Mesodermal cell (in vitro differentiated cells): ENCODE measurements around the gene AOC2.

Source experiments
- H3K27ac ChIP-seq: 2 replicates; pipeline ENCODE4 v1.7.0; 2013; ENCODE audit warnings: mild to moderate bottlenecking, low read depth, low read length, moderate library complexity; ENCODE audit not compliant: severe bottlenecking
- H3K36me3 ChIP-seq: 2 replicates; pipeline ENCODE4 v1.7.1; 2013; ENCODE audit warnings: mild to moderate bottlenecking, low read length, moderate library complexity; ENCODE audit not compliant: control insufficient read depth, insufficient read depth
- H3K4me1 ChIP-seq: one replicate; pipeline ENCODE4 v1.7.1; 2013; ENCODE audit warnings: mild to moderate bottlenecking, low read length; ENCODE audit not compliant: insufficient read depth, control insufficient read depth, poor library complexity, severe bottlenecking
- H3K4me3 ChIP-seq: 2 replicates; pipeline ENCODE4 v1.7.0; 2013; ENCODE audit warnings: low read length, control low read depth, mild to moderate bottlenecking; ENCODE audit not compliant: insufficient read depth, poor library complexity, severe bottlenecking; ENCODE audit errors: extremely low read depth
- H3K9me3 ChIP-seq: 2 replicates; pipeline ENCODE4 v1.7.1; 2013; ENCODE audit warnings: mild to moderate bottlenecking, low read length, moderate library complexity; ENCODE audit not compliant: control insufficient read depth
- whole genome bisulfite sequencing, 2 experiments: methylation state at CpG; one replicate each; pipeline ENCODE4 v1.1.5; 2013; ENCODE audit warnings: missing lambda C conversion rate in 2 of 2; ENCODE audit not compliant: insufficient coverage in 2 of 2; 5-methylcytosine and 5-hydroxymethylcytosine counted together

The AOC2 gene

DNA sequence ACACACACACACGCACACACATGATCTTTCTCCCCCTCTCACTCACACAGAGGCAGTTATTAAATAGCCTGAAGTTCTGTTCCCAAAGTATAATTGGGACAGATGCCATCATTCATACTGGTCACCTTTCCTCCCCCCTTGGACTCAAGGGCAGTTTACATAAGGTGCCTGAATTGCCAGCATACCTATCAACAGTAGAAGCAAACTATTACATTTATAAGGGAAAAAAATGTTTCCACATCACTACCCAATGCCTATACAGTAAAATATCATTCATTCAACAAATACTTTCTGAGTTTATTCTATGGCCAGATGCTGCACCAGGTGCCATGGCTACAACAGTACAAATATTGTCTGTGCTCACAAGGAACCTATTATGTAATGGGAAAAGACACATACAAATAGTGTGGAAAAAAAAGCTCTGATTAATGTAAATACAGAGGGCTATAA is 39.4 kb upstream of the AOC2 start:
- no peaks in the 10 kb centered on the region for H3K9me3 ChIP-seq
- 100% methylated on average over 1 of the region's 1 CpG; no CpG with 5 or more reads in 1 of the 2 experiments for WGBS, 2 experiments

DNA sequence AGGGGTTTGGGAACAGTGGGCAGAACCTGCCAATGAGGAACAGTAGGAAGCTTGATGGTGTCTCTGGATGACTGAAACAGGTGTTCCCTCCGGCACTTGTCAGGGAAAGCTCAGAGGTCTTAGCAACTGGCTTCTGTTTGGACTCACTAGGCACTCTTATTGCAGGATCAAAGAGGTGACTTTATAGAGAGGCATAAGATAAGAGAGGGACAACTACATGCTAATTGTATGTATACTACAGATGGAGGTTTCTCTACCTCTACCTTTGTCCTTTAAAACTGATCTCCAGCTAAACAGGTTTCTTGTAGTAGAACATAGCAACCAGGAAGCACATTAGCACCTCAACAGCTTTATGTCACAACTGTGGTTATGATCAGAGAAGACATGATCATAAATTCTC is 38.1 kb upstream of the AOC2 start:
- no peak overlapping the region for H3K27ac ChIP-seq
- H3K36me3 ChIP-seq, result peaks cover 15% of the 10 kb centered on the region
- no peaks in the 10 kb centered on the region for H3K4me1 ChIP-seq
- no peak overlapping the region for H3K4me3 ChIP-seq
- 100% methylated on average over 1 of the region's 1 CpG for WGBS, 2 experiments
- H3K9me3 ChIP-seq, result no peaks in the 10 kb centered on the region

More for the DNA sequence above, 39.4 kb upstream of the AOC2 start:
- Histone ChIP-seq H3K36me3 (peaks cover 7% of the 10 kb centered on the region), H3K27ac (no peak overlapping the region), H3K4me3 (no peak overlapping the region), H3K4me1 (no peaks in the 10 kb centered on the region)

DNA sequence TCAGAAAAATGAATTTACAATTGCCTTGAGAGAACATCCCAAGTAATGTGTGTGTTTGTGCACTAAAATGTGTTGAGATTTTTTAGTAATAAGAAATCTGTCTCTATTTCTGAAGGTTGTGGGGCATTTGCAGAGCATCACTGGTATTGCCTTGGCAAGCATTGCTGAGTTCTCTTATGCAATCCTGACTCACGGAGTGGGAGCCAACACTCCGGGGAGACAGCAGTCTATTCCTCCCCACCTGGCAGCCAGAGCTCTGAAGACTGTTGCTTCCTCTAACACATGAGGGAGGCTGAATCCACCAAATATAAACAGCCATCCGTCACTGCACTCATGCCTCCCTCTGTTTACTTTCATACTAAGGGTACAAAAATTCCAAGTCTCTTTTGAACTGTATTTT is 35.1 kb upstream of the AOC2 start:
- 83 to 100% methylated on average over 2 of the region's 3 CpGs for WGBS, 2 experiments

DNA sequence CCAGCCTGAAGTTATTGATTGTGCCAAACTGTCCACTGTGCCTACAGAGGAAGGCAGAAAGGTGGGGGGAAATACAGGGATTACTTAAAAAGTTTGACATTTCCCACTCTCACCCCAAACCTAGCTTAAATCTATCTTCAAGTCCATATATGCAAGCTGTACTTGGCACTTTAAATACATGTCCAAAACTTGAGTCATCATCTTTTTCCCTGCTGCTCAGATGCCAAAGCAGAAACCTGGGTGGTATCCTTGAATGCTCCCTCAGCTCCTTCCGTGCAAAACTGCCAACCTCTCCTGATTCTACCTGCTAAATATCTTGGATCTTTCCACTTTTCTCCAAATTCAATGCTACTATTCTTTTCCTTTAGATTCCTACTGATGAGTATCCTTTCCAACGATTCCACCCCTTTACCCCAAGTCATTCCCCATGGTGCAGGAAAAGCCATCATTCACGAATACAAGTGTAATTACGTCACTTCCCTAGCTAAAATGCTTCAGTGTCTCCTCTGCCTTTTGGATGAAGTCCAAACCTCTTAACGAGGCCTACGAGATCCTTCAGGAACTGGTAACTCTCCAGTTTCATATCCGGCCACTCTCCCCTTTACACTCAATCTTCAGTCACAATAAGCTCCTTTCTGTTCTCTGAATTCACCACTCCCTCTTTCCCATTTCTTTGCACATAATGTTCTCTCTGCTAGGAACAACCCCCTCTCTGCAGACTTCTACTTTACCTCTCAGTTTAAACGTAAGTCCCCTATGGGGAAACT is 29.6 kb upstream of the AOC2 start:
- peaks cover 3% of the 10 kb centered on the region for H3K4me1 ChIP-seq
- H3K27ac ChIP-seq, result no peak overlapping the region
- 94 to 97% methylated on average over 8 of the region's 8 CpGs for whole genome bisulfite sequencing, 2 experiments
- no peak overlapping the region for H3K4me3 ChIP-seq
- no peaks in the 10 kb centered on the region for H3K9me3 ChIP-seq
- peaks cover 81% of the 10 kb centered on the region for H3K36me3 ChIP-seq

More for the DNA sequence above, 35.1 kb upstream of the AOC2 start:
- Histone ChIP-seq H3K4me1 (no peaks in the 10 kb centered on the region), H3K9me3 (no peaks in the 10 kb centered on the region), H3K4me3 (no peak overlapping the region), H3K36me3 (peaks cover 33% of the 10 kb centered on the region), H3K27ac (no peak overlapping the region)

DNA sequence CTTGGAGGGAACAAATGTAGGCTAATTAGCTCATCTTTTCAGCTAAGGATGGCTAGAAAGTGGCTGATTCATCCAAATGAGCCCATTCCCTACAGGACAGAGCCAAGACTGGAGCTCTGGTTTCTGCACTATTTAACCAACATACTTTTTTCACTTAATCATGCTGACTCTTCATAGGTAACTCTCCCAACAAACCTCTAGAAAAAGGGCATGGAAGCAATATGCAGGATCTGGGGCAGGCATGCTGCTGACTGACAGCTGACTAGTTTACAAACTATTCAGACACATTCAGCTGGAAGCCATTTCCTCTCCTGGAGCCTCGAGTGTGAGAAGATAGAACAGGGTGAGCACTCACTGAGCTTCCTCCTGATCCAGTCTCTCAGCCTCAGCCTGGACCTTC is 26.5 kb upstream of the AOC2 start:
- Histone ChIP-seq H3K27ac (no peak overlapping the region), H3K4me1 (peaks cover 7% of the 10 kb centered on the region), H3K9me3 (no peaks in the 10 kb centered on the region), H3K36me3 (peaks cover 94% of the 10 kb centered on the region), H3K4me3 (no peak overlapping the region)
- 88% methylated on average over 1 of the region's 1 CpG for WGBS, 2 experiments

DNA sequence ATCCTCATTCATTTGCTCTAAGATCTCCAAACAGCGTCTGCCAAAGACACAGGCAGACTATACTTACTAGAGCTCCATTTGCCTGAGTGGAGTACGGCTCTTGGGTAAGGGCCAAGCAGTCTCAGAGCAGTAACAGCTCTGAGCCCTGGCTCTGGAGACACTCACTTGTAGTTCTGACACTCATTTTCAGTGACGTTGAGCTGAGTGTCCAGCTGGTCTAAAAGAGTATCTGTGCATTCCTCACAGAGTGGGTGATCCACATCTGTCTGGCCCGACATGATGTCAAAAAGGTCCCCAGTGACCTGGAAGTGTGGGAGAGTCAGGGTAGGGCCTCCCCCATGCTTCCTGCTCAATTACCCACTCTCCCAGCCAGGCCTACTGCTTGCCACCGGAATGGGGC is 26.0 kb upstream of the AOC2 start:
- no peaks in the 10 kb centered on the region for H3K9me3 ChIP-seq
- peaks cover 10% of the 10 kb centered on the region for H3K4me1 ChIP-seq
- peaks cover 92% of the 10 kb centered on the region for H3K36me3 ChIP-seq
- 90 to 96% methylated on average over 5 of the region's 5 CpGs for WGBS, 2 experiments
- H3K27ac ChIP-seq, result no peak overlapping the region
- no peak overlapping the region for H3K4me3 ChIP-seq

DNA sequence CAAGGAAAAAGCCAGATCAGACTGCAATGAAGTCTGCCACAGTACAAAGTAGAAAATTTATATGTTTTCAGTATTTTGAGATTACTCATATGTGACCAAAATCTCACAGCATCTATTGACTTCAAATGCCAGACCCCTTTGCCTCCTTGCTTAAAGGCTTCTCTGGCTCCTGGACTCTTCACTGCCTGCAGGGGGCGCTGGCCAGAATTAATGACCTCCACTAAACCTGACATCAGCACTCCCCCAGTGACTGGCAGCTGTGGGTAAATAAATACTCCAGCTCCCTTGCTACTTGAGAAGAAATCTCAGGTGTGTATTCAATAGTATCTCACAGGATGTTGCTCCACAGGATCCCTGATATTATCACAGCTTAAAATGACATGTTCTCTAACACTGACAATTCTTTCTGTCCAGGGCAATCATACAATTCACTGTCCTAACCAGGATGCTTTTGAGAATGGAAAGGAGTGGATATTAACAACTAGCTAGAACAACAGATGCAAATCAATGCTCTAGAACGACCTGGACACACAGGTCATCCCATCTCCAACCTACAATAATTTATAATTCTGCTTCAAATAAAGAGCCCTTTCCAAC is 24.3 kb upstream of the AOC2 start:
- Histone ChIP-seq H3K4me3 (no peak overlapping the region), H3K4me1 (peaks cover 10% of the 10 kb centered on the region), H3K36me3 (peaks cover 75% of the 10 kb centered on the region), H3K27ac (no peak overlapping the region), H3K9me3 (no peaks in the 10 kb centered on the region)
- 0 to 13% methylated on average over 1 of the region's 2 CpGs for WGBS, 2 experiments

DNA sequence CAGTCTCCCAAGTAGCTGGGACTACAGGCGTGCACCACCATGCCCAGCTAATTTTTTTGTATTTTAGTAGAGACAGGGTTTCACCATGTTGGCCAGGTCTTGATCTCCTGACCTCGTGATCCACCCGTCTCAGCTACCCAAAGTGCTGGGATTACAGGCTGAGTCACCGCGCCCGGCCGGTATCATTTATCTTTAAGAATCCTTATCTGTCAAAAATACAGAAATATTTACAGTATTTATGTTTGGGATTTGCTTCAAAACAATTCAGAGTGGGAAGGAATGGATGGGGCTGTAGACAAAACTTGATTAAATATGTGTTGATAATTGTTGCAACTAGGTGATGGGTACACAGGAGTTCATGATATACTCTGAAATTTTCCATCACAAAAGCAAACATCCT is 23.2 kb upstream of the AOC2 start:
- Histone ChIP-seq H3K27ac (no peak overlapping the region), H3K4me3 (no peak overlapping the region), H3K9me3 (no peaks in the 10 kb centered on the region), H3K36me3 (peaks cover 64% of the 10 kb centered on the region), H3K4me1 (peaks cover 10% of the 10 kb centered on the region)
- WGBS, 2 experiments, result 86 to 100% methylated on average over 1 to 3 of the region's 7 CpGs

DNA sequence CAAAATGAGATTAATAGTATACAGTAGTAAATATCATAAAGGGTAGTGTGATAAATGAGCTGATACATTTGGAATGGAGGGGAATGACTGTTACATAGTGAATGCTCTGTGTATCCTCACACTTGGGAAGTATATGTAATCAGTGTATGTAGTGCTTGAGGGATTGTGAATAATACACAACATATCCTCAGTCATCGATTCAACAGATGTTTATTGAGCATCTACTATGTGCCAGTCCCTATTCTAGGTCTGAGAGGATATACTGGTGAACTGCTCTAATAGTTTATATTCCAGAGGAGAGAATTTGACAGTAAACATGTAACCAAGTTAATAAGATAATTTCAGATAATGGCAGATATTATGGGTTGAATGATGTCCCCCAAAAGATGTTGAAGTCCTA is 16.9 kb upstream of the AOC2 start:
- Histone ChIP-seq H3K4me1 (peaks cover 7% of the 10 kb centered on the region), H3K4me3 (no peak overlapping the region), H3K9me3 (no peaks in the 10 kb centered on the region), H3K36me3 (peaks cover 3% of the 10 kb centered on the region), H3K27ac (no peak overlapping the region)
- WGBS, 2 experiments, result no CpG with 5 or more reads among the region's 1 CpG

DNA sequence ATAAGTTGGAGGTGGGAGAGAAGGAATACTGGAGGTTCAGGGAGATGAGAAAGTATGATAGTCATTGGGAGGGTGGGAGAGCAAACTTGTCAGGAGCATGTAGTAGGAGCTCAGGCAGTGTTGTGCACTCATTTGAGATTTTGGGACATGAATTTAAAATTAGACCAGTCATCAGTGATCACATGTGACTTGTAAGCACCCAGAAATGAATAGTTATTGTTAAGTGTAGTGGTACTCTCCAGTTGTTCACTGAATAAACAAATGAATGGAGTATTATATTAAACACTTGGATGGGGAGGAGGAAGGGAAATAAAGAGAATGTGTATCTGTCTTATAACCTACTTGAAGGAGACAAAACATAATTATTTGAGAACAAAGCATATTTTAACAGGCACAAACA is 13.4 kb upstream of the AOC2 start:
- no peaks in the 10 kb centered on the region for H3K9me3 ChIP-seq

More for the DNA sequence above, 13.4 kb upstream of the AOC2 start:
- Histone ChIP-seq H3K4me3 (no peak overlapping the region), H3K36me3 (peaks cover 16% of the 10 kb centered on the region), H3K4me1 (peaks cover 3% of the 10 kb centered on the region), H3K27ac (no peak overlapping the region)
